Measurements from ENCODE around the gene ANKRD36C. TPM values are rescaled to one million over a fixed set of nuclear protein-coding genes. Genes with fewer than 3 reads are reported as not detected.
"Not testable (repeated sequence)": the region's sequence is repeated elsewhere in the genome, so short reads cannot be mapped to it uniquely, and the experiment has no call there.

ANKRD36C gene
- 1.2 TPM for polyA plus RNA-seq (2013, experiment 1 of 2)
- polyA plus RNA-seq (2013, experiment 2 of 2): 3.7 TPM

DNA sequence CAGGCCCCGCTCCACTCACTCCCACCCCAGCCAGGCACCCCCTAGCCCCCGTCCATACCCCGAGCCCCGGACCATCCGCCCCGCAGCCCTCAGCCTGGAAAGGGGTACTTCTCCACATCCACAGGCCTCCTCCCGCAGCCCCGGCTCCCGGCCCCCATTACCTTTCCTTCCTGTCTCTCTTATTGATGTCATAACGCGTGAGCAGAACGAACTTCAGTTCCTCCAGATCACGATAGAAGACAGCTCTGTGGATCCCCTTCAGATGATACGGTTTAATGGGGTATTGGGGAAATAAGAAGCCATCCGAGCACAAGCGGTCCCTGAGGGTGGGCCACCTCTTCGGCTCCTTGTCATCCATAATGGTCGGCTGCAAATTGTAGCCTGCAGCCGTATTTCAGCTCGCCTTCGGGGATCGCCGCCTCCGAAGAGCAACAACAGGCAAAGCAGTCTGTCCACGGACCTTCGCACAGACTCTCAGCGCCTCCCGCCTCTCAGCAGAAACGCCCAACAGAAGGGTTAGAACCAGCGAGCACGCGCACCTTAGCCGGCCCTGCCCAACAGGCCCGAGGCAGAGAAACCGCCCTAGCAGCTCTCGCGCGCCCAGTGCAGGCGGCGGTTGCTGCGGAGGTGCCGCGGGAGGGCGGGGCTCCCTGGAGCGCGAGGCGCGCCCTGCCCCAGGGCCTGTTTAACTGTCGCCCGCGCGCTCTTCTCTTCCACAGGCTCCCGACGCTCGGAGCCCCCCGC, at the start of gene ANKRD36C:
ANKRD36C (minus strand) TSS at position 474 of the 744 bp plus-strand sequence; CDS start at position 358, 116 bp downstream.
- not testable (repeated sequence) for H3K27ac ChIP-seq (ENCODE audit: low read depth, low read length); H3K4me1 ChIP-seq (ENCODE audit: insufficient read depth, low read length); H3K36me3 ChIP-seq (ENCODE audit: insufficient read depth, low read length); H3K9me3 ChIP-seq (ENCODE audit: insufficient read depth, low read depth, low read length); H3K27me3 ChIP-seq (ENCODE audit: insufficient read depth, low read length)
- Histone ChIP-seq H3K4me3 (ENCODE audit: low read length) (peak within 1 kb of the TSS; percentile 79), H3K9ac (ENCODE audit: low read depth, low read length) (peak within 1 kb of the TSS; percentile 75)
- 3% methylated on average over 25 of the region's 56 CpGs for WGBS

- not testable (repeated sequence) for H3K4me3 ChIP-seq (ENCODE audit: low read length); H3K9me3 ChIP-seq (ENCODE audit: insufficient read depth, low read depth, low read length); H3K9ac ChIP-seq (ENCODE audit: low read depth, low read length); H3K36me3 ChIP-seq (ENCODE audit: insufficient read depth, low read length); H3K27me3 ChIP-seq (ENCODE audit: insufficient read depth, low read length); H3K27ac ChIP-seq (ENCODE audit: low read depth, low read length); H3K4me1 ChIP-seq (ENCODE audit: insufficient read depth, low read length)
- no CpG with 5 or more reads among the region's 14 CpGs for WGBS
These were observed 43.9 kb upstream of the ANKRD36C start for GRCh38 chr2:96035554-96035953.

DNA sequence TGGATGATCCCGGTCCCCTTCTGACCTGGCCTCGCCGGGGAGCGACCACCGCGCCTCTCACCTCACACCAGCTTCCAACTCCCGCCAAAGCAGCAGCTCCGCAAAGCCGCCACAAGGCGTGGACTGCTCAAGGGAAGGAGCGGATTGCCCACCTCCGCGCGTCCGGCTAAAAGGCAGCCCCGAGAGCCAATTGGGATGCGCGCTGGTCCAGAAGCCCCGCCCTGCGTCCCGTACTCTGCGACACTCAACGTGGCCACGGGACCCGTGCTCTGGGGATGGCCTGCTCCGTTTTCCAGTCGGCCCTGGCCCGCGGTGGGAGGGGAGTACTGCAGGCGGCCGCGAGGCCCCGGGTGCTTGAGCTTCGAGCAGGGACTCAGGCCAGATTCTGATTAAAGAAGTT, 43.2 kb upstream of the ANKRD36C start, which contains the start of gene GPAT2:
GPAT2 (minus strand) TSS at position 125 of the 400 bp plus-strand sequence. CDS start 2,557 bp downstream, outside the sequence.
- H3K27ac ChIP-seq (ENCODE audit: low read depth, low read length); H3K36me3 ChIP-seq (ENCODE audit: insufficient read depth, low read length); H3K9me3 ChIP-seq (ENCODE audit: insufficient read depth, low read depth, low read length); H3K4me3 ChIP-seq (ENCODE audit: low read length); H3K4me1 ChIP-seq (ENCODE audit: insufficient read depth, low read length); H3K9ac ChIP-seq (ENCODE audit: low read depth, low read length); H3K27me3 ChIP-seq (ENCODE audit: insufficient read depth, low read length): not testable (repeated sequence)
- no CpG with 5 or more reads among the region's 34 CpGs for WGBS

DNA sequence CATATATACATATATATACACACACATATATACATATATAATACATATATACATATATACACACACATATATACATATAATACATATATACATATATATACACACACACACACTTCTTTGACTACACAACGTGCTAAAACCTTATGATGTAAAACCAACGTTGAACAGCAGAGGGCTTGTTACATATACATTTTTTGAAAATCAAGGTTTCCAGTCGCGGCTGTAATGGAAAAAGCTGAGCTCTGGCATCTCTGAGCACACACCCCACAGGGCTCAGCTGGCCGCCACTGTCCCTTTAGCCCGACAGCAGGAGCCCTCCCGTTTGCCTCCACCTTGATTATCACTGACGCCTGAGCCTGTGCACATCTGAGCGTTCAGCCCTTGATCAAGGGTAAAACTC, 42.4 kb upstream of the ANKRD36C start:
- H3K4me1 ChIP-seq (ENCODE audit: insufficient read depth, low read length); H3K27me3 ChIP-seq (ENCODE audit: insufficient read depth, low read length); H3K9ac ChIP-seq (ENCODE audit: low read depth, low read length); H3K4me3 ChIP-seq (ENCODE audit: low read length); H3K9me3 ChIP-seq (ENCODE audit: insufficient read depth, low read depth, low read length); H3K36me3 ChIP-seq (ENCODE audit: insufficient read depth, low read length); H3K27ac ChIP-seq (ENCODE audit: low read depth, low read length): not testable (repeated sequence)
- no CpG with 5 or more reads among the region's 9 CpGs for WGBS

DNA sequence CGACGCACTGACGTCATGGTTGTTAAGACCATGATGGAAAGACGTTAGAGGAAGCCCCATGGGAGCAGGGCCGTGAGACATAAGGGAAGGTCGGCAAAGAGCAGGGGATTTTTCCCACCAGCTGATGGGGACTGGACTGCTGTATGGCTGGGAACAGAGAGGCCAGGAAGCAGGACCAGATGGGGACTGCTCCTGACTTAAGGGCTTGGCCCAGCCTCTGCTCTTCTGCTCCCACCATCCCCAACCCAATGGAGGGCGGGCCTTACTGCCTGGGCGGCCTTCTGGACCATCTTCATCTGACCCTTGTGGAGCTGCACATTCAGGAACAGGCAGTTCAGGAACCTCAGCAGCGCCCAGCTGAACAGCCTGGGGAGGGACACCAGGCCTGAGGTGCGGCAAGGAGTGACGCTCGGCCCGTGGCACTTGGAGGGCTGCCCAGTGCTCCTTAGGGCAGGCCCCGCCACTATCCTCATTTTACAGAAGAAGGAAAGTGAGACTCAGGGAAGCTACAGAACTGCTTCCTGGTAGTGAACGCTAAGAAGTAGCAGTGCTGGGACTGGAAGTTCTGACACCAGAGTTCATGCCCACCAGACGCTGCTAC, 36.2 kb upstream of the ANKRD36C start:
- not testable (repeated sequence) for H3K9me3 ChIP-seq (ENCODE audit: insufficient read depth, low read depth, low read length); H3K27me3 ChIP-seq (ENCODE audit: insufficient read depth, low read length); H3K9ac ChIP-seq (ENCODE audit: low read depth, low read length); H3K4me3 ChIP-seq (ENCODE audit: low read length); H3K27ac ChIP-seq (ENCODE audit: low read depth, low read length); H3K36me3 ChIP-seq (ENCODE audit: insufficient read depth, low read length); H3K4me1 ChIP-seq (ENCODE audit: insufficient read depth, low read length)
- WGBS: no CpG with 5 or more reads among the region's 16 CpGs

- not testable (repeated sequence) for H3K36me3 ChIP-seq (ENCODE audit: insufficient read depth, low read length)
These were observed 34.1 kb upstream of the ANKRD36C start for GRCh38 chr2:96025755-96026154.

GRCh38 chr2:96025194-96025492, 33.5 kb upstream of the ANKRD36C start:
- no peak overlapping the region for H3K27ac ChIP-seq (ENCODE audit: low read depth, low read length)
- WGBS: 99% methylated on average over 4 of the region's 4 CpGs
- H3K36me3 ChIP-seq (ENCODE audit: insufficient read depth, low read length): no peaks in the 10 kb centered on the region
- no peaks in the 10 kb centered on the region for H3K4me1 ChIP-seq (ENCODE audit: insufficient read depth, low read length)
- no peaks in the 10 kb centered on the region for H3K9me3 ChIP-seq (ENCODE audit: insufficient read depth, low read depth, low read length)
- H3K9ac ChIP-seq (ENCODE audit: low read depth, low read length): no peak overlapping the region
- H3K27me3 ChIP-seq (ENCODE audit: insufficient read depth, low read length): no peaks in the 10 kb centered on the region
- H3K4me3 ChIP-seq (ENCODE audit: low read length): no peak overlapping the region

More at GRCh38 chr2:96025755-96026154, 34.1 kb upstream of the ANKRD36C start:
- WGBS: 91% methylated on average over 4 of the region's 6 CpGs
- not testable (repeated sequence) for H3K9ac ChIP-seq (ENCODE audit: low read depth, low read length); H3K9me3 ChIP-seq (ENCODE audit: insufficient read depth, low read depth, low read length); H3K27ac ChIP-seq (ENCODE audit: low read depth, low read length); H3K4me3 ChIP-seq (ENCODE audit: low read length); H3K27me3 ChIP-seq (ENCODE audit: insufficient read depth, low read length); H3K4me1 ChIP-seq (ENCODE audit: insufficient read depth, low read length)

GRCh38 chr2:96024336-96025193, 32.9 kb upstream of the ANKRD36C start:
- no peaks in the 10 kb centered on the region for H3K36me3 ChIP-seq (ENCODE audit: insufficient read depth, low read length)
- H3K4me1 ChIP-seq (ENCODE audit: insufficient read depth, low read length): no peaks in the 10 kb centered on the region
- H3K9me3 ChIP-seq (ENCODE audit: insufficient read depth, low read depth, low read length): no peaks in the 10 kb centered on the region
- 94% methylated on average over 27 of the region's 27 CpGs for WGBS
- H3K9ac ChIP-seq (ENCODE audit: low read depth, low read length): no peak overlapping the region
- H3K4me3 ChIP-seq (ENCODE audit: low read length): no peak overlapping the region
- no peaks in the 10 kb centered on the region for H3K27me3 ChIP-seq (ENCODE audit: insufficient read depth, low read length)
- no peak overlapping the region for H3K27ac ChIP-seq (ENCODE audit: low read depth, low read length)

DNA sequence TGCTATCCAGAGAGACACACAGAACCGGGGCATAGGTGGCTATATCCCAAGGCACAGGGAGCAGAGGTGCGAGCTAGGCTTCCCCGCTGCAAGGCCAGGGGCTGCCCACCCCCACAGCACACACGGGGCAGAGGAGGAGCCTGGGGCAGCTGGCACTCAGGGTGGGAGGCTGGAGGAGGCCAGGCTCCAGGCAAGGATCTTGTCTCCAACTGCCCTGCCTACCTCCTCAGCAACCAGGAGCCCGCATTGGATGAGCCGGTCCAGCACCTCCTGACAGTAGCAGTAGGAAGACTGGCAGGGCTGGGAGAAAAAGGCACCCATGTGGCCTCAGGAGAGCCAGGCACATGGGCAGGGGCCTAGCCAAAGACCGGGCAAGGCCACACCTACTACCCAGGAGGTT, 32.1 kb upstream of the ANKRD36C start:
- not testable (repeated sequence) for H3K4me3 ChIP-seq (ENCODE audit: low read length); H3K27ac ChIP-seq (ENCODE audit: low read depth, low read length); H3K9me3 ChIP-seq (ENCODE audit: insufficient read depth, low read depth, low read length); H3K27me3 ChIP-seq (ENCODE audit: insufficient read depth, low read length); H3K4me1 ChIP-seq (ENCODE audit: insufficient read depth, low read length); H3K9ac ChIP-seq (ENCODE audit: low read depth, low read length); H3K36me3 ChIP-seq (ENCODE audit: insufficient read depth, low read length)
- 97% methylated on average over 6 of the region's 7 CpGs for WGBS

- H3K27ac ChIP-seq (ENCODE audit: low read depth, low read length); H3K4me3 ChIP-seq (ENCODE audit: low read length); H3K36me3 ChIP-seq (ENCODE audit: insufficient read depth, low read length); H3K9ac ChIP-seq (ENCODE audit: low read depth, low read length); H3K9me3 ChIP-seq (ENCODE audit: insufficient read depth, low read depth, low read length); H3K4me1 ChIP-seq (ENCODE audit: insufficient read depth, low read length); H3K27me3 ChIP-seq (ENCODE audit: insufficient read depth, low read length): not testable (repeated sequence)
- 67% methylated on average over 12 of the region's 19 CpGs for WGBS
These were observed 31.2 kb upstream of the ANKRD36C start for GRCh38 chr2:96022701-96023447.

GRCh38 chr2:96022126-96022525, 30.5 kb upstream of the ANKRD36C start:
- 97% methylated on average over 7 of the region's 7 CpGs for WGBS
- H3K36me3 ChIP-seq (ENCODE audit: insufficient read depth, low read length); H3K27me3 ChIP-seq (ENCODE audit: insufficient read depth, low read length); H3K9ac ChIP-seq (ENCODE audit: low read depth, low read length); H3K4me1 ChIP-seq (ENCODE audit: insufficient read depth, low read length); H3K4me3 ChIP-seq (ENCODE audit: low read length); H3K9me3 ChIP-seq (ENCODE audit: insufficient read depth, low read depth, low read length); H3K27ac ChIP-seq (ENCODE audit: low read depth, low read length): not testable (repeated sequence)

Measured in HUES64 (cell line).